GM23338 (cell line): Measurements from ENCODE around the gene BANK1. TPM values are rescaled to one million over a fixed set of nuclear protein-coding genes. Genes with fewer than 3 reads are reported as not detected.
A peak's percentile ranks its signal among the peaks of the same experiment; 100 is the strongest.

Experiments used
- ATAC-seq: fragments of 200-7000 bp; cut with Tn5 transposase; 3 replicates; pipeline ENCODE4 v1.9.1; 2020
- DNase-seq: peaks from one replicate; pipeline ENCODE4 v3.0.0-alpha.2; 2015; ENCODE audit warnings: low spot score
- H2AFZ ChIP-seq: fragments of 200-600 bp; sonication (generic); 2 replicates; pipeline ENCODE4 v1.8.0; 2016; ENCODE audit warnings: antibody characterized with exemption, mild to moderate bottlenecking, moderate library complexity
- H3F3A ChIP-seq: fragments of 200-600 bp; sonication (generic); replicated peaks from 2 replicates; pipeline ENCODE4 v1.8.0; 2017; ENCODE audit warnings: antibody characterized with exemption, mixed run types, low read depth
- H3K27ac ChIP-seq: fragments of 200-600 bp; sonication (generic); 2 replicates; pipeline ENCODE4 v1.6.1; 2016; ENCODE audit warnings: low read depth
- H3K27me3 ChIP-seq: fragments of 200-600 bp; sonication (generic); 2 replicates; pipeline ENCODE4 v1.8.0; 2016; ENCODE audit warnings: mild to moderate bottlenecking, mixed run types, moderate library complexity; ENCODE audit not compliant: insufficient read depth
- H3K36me3 ChIP-seq: fragments of 200-600 bp; sonication (generic); 2 replicates; pipeline ENCODE4 v1.8.0; 2016; ENCODE audit warnings: mild to moderate bottlenecking; ENCODE audit not compliant: insufficient read depth
- H3K4me1 ChIP-seq: fragments of 200-600 bp; sonication (generic); 2 replicates; pipeline ENCODE4 v1.8.0; 2016; ENCODE audit warnings: mild to moderate bottlenecking, moderate library complexity; ENCODE audit not compliant: insufficient read depth
- H3K4me2 ChIP-seq: fragments of 200-600 bp; sonication (generic); 2 replicates; pipeline ENCODE4 v1.7.1; 2017; ENCODE audit warnings: mixed run types
- H3K4me3 ChIP-seq: fragments of 200-600 bp; sonication (generic); 2 replicates; pipeline ENCODE4 v1.6.1; 2016; ENCODE audit warnings: mixed run types
- H3K79me2 ChIP-seq: fragments of 200-600 bp; sonication (generic); replicated peaks from 2 replicates; pipeline ENCODE4 v1.8.0; 2017; ENCODE audit warnings: mild to moderate bottlenecking; ENCODE audit not compliant: insufficient read depth
- H3K9me2 ChIP-seq: fragments of 200-600 bp; sonication (generic); 2 replicates; pipeline ENCODE4 v1.8.0; 2017; ENCODE audit not compliant: insufficient read depth
- H4K20me1 ChIP-seq: fragments of 200-600 bp; sonication (generic); replicated peaks from 2 replicates; pipeline ENCODE4 v1.8.0; 2017; ENCODE audit warnings: mild to moderate bottlenecking; ENCODE audit not compliant: insufficient read depth
- H3K27ac Mint-ChIP-seq: 2 replicates; pipeline ENCODE4 v1.8.0; 2020; ENCODE audit warnings: inconsistent platforms, mild to moderate bottlenecking, moderate library complexity, mixed read lengths
- H3K27me3 Mint-ChIP-seq: 3 replicates; pipeline ENCODE4 v1.8.0; 2022; ENCODE audit warnings: low read depth, mild to moderate bottlenecking, moderate library complexity, mixed read lengths, inconsistent platforms; ENCODE audit not compliant: insufficient read depth, poor library complexity
- H3K36me3 Mint-ChIP-seq: 3 replicates; pipeline ENCODE4 v1.8.0; 2021; ENCODE audit warnings: low read depth, mild to moderate bottlenecking, inconsistent platforms, moderate library complexity, mixed read lengths
- H3K4me1 Mint-ChIP-seq: 3 replicates; pipeline ENCODE4 v1.8.0; 2020; ENCODE audit warnings: mild to moderate bottlenecking, inconsistent platforms, mixed read lengths
- H3K4me3 Mint-ChIP-seq: 3 replicates; pipeline ENCODE4 v1.8.0; 2021; ENCODE audit warnings: moderate library complexity, mild to moderate bottlenecking, inconsistent platforms, mixed read lengths
- H3K9me3 Mint-ChIP-seq: 3 replicates; pipeline ENCODE4 v1.8.0; 2020; ENCODE audit warnings: moderate library complexity, mild to moderate bottlenecking, inconsistent platforms, mixed read lengths
- CREB1 ChIP-seq: fragments of 250-450 bp; sonication (Bioruptor Pico); IDR thresholded peaks from 2 replicates; pipeline ENCODE4 v1.5.0; 2020; ENCODE audit warnings: low read depth, mild to moderate bottlenecking, moderate library complexity
- JUNB ChIP-seq: IDR thresholded peaks from one replicate; pipeline ENCODE4 v1.6.1; 2016; ENCODE audit warnings: antibody characterized with exemption; ENCODE audit not compliant: unreplicated experiment
- ZNF331 ChIP-seq: fragments of 250-450 bp; sonication (Bioruptor Pico); IDR thresholded peaks from 2 replicates; pipeline ENCODE4 v1.5.0; 2020; ENCODE audit warnings: low read depth, mild to moderate bottlenecking, moderate library complexity
- polyA plus RNA-seq: library from polyadenylated mRNA; unstranded; fragments of >200 nt; fragmentation: Nextera tagmentation; extraction: Ambion mirVana; gene quantifications from 2 replicates; pipeline ENCODE4 v1.2.1, GENCODE V29; 2016
- total RNA-seq: library from RNA; depleted of rRNA; stranded (reverse); fragments of >200 nt; shearing (Covaris generic); gene quantifications from 2 replicates; pipeline ENCODE4 v1.2.3, GENCODE V29; 2014
- TF ChIP-seq, protein P1 (sequence below): IDR thresholded peaks from one replicate; pipeline ENCODE4 v1.6.1; 2018; ENCODE audit warnings: antibody characterized with exemption; ENCODE audit not compliant: unreplicated experiment
- TF ChIP-seq, protein P2 (sequence below): fragments of 250-450 bp; sonication (Bioruptor Pico); IDR thresholded peaks from 2 replicates; pipeline ENCODE4 v1.5.0; 2020; ENCODE audit warnings: mild to moderate bottlenecking, moderate library complexity

The BANK1 gene
- total and polyA plus RNA-seq, 2 experiments from 2014 or later, result 0.86 to 0.87 TPM

DNA sequence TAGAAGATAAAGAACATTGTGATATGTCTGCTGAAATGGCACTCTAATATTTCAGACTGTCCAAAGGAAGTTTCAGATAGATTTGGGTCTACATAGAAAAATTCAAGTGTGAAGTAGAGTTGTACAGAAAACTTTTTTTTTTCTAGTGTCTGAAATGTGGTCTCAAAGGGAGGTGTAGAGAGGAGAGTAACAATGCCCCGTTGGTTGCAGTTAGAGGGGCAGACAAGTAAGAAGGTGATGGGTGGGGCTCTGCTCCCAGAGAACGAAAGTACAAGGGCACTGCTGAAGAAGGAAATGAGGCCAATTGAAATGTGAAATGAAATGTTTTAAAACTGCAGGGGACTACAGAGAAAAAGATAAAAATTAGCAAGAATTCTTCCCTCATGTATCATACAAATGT, 177.8 kb downstream of the BANK1 start:
- H3K4me1 ChIP-seq, result no peaks in the 10 kb centered on the region
- no peaks in the 10 kb centered on the region for H4K20me1 ChIP-seq
- H3K27ac ChIP-seq, result no peak overlapping the region
- Mint-ChIP-seq H3K36me3 (no peaks in the 10 kb centered on the region), H3K9me3 (no peaks in the 10 kb centered on the region), H3K27me3 (no peaks in the 10 kb centered on the region), H3K27ac (no peak overlapping the region), H3K4me3 (no peak overlapping the region), H3K4me1 (peaks cover 8% of the 10 kb centered on the region; the same call in 2 of the 3 replicates)
- TF ChIP-seq ZNF331 (CRISPR knock-in tag), result no peak
- TF ChIP-seq JUNB, result no peak
- no peak for TF ChIP-seq CREB1
- TF ChIP-seq, protein P1, sequence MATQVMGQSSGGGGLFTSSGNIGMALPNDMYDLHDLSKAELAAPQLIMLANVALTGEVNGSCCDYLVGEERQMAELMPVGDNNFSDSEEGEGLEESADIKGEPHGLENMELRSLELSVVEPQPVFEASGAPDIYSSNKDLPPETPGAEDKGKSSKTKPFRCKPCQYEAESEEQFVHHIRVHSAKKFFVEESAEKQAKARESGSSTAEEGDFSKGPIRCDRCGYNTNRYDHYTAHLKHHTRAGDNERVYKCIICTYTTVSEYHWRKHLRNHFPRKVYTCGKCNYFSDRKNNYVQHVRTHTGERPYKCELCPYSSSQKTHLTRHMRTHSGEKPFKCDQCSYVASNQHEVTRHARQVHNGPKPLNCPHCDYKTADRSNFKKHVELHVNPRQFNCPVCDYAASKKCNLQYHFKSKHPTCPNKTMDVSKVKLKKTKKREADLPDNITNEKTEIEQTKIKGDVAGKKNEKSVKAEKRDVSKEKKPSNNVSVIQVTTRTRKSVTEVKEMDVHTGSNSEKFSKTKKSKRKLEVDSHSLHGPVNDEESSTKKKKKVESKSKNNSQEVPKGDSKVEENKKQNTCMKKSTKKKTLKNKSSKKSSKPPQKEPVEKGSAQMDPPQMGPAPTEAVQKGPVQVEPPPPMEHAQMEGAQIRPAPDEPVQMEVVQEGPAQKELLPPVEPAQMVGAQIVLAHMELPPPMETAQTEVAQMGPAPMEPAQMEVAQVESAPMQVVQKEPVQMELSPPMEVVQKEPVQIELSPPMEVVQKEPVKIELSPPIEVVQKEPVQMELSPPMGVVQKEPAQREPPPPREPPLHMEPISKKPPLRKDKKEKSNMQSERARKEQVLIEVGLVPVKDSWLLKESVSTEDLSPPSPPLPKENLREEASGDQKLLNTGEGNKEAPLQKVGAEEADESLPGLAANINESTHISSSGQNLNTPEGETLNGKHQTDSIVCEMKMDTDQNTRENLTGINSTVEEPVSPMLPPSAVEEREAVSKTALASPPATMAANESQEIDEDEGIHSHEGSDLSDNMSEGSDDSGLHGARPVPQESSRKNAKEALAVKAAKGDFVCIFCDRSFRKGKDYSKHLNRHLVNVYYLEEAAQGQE, result no peak
- TF ChIP-seq, protein P2, sequence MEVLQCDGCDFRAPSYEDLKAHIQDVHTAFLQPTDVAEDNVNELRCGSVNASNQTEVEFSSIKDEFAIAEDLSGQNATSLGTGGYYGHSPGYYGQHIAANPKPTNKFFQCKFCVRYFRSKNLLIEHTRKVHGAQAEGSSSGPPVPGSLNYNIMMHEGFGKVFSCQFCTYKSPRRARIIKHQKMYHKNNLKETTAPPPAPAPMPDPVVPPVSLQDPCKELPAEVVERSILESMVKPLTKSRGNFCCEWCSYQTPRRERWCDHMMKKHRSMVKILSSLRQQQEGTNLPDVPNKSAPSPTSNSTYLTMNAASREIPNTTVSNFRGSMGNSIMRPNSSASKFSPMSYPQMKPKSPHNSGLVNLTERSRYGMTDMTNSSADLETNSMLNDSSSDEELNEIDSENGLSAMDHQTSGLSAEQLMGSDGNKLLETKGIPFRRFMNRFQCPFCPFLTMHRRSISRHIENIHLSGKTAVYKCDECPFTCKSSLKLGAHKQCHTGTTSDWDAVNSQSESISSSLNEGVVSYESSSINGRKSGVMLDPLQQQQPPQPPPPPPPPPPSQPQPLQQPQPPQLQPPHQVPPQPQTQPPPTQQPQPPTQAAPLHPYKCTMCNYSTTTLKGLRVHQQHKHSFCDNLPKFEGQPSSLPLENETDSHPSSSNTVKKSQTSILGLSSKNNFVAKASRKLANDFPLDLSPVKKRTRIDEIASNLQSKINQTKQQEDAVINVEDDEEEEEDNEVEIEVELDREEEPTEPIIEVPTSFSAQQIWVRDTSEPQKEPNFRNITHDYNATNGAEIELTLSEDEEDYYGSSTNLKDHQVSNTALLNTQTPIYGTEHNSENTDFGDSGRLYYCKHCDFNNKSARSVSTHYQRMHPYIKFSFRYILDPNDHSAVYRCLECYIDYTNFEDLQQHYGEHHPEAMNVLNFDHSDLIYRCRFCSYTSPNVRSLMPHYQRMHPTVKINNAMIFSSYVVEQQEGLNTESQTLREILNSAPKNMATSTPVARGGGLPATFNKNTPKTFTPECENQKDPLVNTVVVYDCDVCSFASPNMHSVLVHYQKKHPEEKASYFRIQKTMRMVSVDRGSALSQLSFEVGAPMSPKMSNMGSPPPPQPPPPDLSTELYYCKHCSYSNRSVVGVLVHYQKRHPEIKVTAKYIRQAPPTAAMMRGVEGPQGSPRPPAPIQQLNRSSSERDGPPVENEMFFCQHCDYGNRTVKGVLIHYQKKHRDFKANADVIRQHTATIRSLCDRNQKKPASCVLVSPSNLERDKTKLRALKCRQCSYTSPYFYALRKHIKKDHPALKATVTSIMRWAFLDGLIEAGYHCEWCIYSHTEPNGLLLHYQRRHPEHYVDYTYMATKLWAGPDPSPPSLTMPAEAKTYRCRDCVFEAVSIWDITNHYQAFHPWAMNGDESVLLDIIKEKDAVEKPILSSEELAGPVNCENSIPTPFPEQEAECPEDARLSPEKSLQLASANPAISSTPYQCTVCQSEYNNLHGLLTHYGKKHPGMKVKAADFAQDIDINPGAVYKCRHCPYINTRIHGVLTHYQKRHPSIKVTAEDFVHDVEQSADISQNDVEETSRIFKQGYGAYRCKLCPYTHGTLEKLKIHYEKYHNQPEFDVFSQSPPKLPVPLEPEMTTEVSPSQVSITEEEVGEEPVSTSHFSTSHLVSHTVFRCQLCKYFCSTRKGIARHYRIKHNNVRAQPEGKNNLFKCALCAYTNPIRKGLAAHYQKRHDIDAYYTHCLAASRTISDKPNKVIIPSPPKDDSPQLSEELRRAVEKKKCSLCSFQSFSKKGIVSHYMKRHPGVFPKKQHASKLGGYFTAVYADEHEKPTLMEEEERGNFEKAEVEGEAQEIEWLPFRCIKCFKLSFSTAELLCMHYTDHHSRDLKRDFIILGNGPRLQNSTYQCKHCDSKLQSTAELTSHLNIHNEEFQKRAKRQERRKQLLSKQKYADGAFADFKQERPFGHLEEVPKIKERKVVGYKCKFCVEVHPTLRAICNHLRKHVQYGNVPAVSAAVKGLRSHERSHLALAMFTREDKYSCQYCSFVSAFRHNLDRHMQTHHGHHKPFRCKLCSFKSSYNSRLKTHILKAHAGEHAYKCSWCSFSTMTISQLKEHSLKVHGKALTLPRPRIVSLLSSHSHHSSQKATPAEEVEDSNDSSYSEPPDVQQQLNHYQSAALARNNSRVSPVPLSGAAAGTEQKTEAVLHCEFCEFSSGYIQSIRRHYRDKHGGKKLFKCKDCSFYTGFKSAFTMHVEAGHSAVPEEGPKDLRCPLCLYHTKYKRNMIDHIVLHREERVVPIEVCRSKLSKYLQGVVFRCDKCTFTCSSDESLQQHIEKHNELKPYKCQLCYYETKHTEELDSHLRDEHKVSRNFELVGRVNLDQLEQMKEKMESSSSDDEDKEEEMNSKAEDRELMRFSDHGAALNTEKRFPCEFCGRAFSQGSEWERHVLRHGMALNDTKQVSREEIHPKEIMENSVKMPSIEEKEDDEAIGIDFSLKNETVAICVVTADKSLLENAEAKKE (CRISPR knock-in tag), result no peak
- H2AFZ ChIP-seq, result peak overlapping the region; percentile 64; the same call in 1 of the 2 replicates
- H3F3A ChIP-seq, result no peaks in the 10 kb centered on the region
- no peak for ATAC-seq
- DNase-seq, result no peak
- H3K27me3 ChIP-seq, result no peaks in the 10 kb centered on the region
- H3K9me2 ChIP-seq, result no peaks in the 10 kb centered on the region
- no peaks in the 10 kb centered on the region for H3K36me3 ChIP-seq
- H3K4me2 ChIP-seq, result no peak overlapping the region
- H3K4me3 ChIP-seq, result no peak overlapping the region
- no peaks in the 10 kb centered on the region for H3K79me2 ChIP-seq
